Mesodermal cell (in vitro differentiated cells): Measurements from ENCODE around the gene LEUTX. TPM values are rescaled to one million over a fixed set of nuclear protein-coding genes. Genes with fewer than 3 reads are reported as not detected.

Experiments used
- H3K27ac ChIP-seq: 2 replicates; pipeline ENCODE4 v1.7.0; 2013; ENCODE audit warnings: mild to moderate bottlenecking, low read depth, low read length, moderate library complexity; ENCODE audit not compliant: severe bottlenecking
- H3K36me3 ChIP-seq: 2 replicates; pipeline ENCODE4 v1.7.1; 2013; ENCODE audit warnings: mild to moderate bottlenecking, low read length, moderate library complexity; ENCODE audit not compliant: control insufficient read depth, insufficient read depth
- H3K4me1 ChIP-seq: one replicate; pipeline ENCODE4 v1.7.1; 2013; ENCODE audit warnings: mild to moderate bottlenecking, low read length; ENCODE audit not compliant: insufficient read depth, control insufficient read depth, poor library complexity, severe bottlenecking
- H3K4me3 ChIP-seq: 2 replicates; pipeline ENCODE4 v1.7.0; 2013; ENCODE audit warnings: low read length, control low read depth, mild to moderate bottlenecking; ENCODE audit not compliant: insufficient read depth, poor library complexity, severe bottlenecking; ENCODE audit errors: extremely low read depth
- H3K9me3 ChIP-seq: 2 replicates; pipeline ENCODE4 v1.7.1; 2013; ENCODE audit warnings: mild to moderate bottlenecking, low read length, moderate library complexity; ENCODE audit not compliant: control insufficient read depth
- WGBS, 2 experiments: methylation state at CpG; one replicate each; pipeline ENCODE4 v1.1.5; 2013; ENCODE audit warnings: missing lambda C conversion rate in 2 of 2; ENCODE audit not compliant: insufficient coverage in 2 of 2; 5-methylcytosine and 5-hydroxymethylcytosine counted together
- polyA plus RNA-seq, 2 experiments: library from polyadenylated mRNA; stranded (reverse); fragments of 50-300 nt; gene quantifications; one replicate each; pipeline ENCODE4 v1.2.3, GENCODE V29; 2013

LEUTX gene, protein sequence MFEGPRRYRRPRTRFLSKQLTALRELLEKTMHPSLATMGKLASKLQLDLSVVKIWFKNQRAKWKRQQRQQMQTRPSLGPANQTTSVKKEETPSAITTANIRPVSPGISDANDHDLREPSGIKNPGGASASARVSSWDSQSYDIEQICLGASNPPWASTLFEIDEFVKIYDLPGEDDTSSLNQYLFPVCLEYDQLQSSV
- polyA plus RNA-seq (2013, experiment 1 of 2): not detected
- not detected for polyA plus RNA-seq (2013, experiment 2 of 2)

DNA sequence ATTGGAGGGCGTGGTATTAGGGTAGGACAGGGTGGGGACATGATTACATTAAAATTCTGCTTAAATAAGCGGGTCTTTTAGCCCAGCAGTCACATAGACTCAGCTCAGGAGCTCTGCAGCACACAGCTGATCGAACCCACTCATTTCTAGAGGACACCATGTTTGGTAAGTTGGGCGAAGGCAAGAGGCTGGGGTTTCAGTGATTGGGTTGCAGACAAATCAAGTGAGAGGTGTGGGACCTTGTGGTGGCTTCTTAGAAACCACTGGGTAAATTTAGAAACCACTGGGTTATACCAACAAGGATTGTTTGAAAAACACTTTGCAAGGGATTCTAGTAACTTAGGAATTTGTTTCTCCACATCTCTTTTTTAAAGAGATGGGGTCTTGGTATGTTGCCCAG, at the start of gene LEUTX:
Gene LEUTX, plus strand, starts transcription at position 92 of the 400 bp plus-strand sequence. Its CDS starts 67 bp downstream, at position 159.
- no peaks in the 10 kb centered on the region for H3K9me3 ChIP-seq
- 50% methylated on average over 2 of the region's 4 CpGs; no CpG with 5 or more reads in 1 of the 2 experiments for WGBS, 2 experiments
- H3K36me3 ChIP-seq: no peaks in the 10 kb centered on the region
- H3K4me1 ChIP-seq: no peaks in the 10 kb centered on the region
- H3K4me3 ChIP-seq: no peak within 1 kb of the TSS
- H3K27ac ChIP-seq: no peak within 1 kb of the TSS

DNA sequence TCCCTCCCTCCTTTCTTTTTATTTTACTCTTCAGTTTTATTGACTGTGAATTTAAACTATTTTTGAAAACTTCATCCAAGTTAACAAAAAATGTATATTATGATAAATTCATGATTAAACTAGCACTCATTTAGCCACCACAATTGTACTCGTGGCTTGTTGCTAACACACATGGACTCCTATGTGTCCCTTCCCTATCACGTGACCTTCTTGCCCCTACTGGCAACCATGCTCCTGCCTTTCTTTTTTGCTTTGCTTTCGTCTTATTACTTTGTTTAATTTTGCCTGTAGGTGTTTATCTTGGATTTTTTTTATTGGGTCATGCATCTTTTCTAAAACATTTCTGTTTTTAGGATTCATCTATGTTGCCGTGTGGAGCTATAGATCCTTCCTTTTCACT, 49.1 kb upstream of the LEUTX start:
- Histone ChIP-seq H3K9me3 (no peaks in the 10 kb centered on the region), H3K4me1 (no peaks in the 10 kb centered on the region), H3K36me3 (no peaks in the 10 kb centered on the region), H3K27ac (no peak overlapping the region), H3K4me3 (no peak overlapping the region)
- 69% methylated on average over 2 of the region's 4 CpGs; no CpG with 5 or more reads in 1 of the 2 experiments for WGBS, 2 experiments

DNA sequence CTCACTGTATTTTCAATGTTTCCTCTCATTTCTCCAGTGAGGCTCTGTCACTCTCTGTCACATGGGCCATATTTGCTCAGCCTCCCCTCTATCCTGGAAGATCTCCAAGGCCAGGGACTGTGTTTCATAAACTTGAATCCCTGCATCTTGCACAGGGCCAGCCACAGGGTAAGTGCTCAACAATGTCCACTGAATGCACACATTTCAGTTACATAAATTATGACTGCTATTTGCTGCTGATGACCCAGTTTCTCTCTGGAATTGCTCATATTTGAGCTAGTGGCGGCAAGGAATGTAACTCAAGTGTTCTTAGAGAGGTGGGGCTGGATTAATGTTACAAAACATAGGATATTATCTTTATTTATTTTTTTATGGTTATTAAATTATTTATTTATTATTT, 47.0 kb upstream of the LEUTX start:
- WGBS, 2 experiments: no CpG with 5 or more reads among the region's 1 CpG
- H3K9me3 ChIP-seq: no peaks in the 10 kb centered on the region
- no peaks in the 10 kb centered on the region for H3K4me1 ChIP-seq
- no peak overlapping the region for H3K4me3 ChIP-seq
- no peak overlapping the region for H3K27ac ChIP-seq
- no peaks in the 10 kb centered on the region for H3K36me3 ChIP-seq

DNA sequence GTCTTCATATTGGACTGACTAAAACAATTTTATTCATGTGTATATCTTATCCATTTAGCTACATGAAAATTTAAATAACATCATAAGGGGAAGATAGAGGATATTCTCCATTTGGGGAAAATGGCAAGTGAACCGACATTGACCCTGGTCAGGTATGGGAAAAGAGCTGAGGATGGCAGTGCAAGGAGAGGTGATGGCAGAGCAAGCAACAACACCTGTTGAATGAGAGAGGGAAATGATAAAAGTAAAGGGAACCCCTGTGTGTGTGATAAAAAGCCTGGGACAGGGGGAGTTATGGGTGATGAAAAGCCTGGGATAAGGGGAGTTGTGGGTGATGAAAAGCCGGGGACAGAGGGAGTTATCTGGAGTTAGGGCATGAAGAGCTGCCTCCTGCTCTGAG, 44.8 kb upstream of the LEUTX start:
- no peaks in the 10 kb centered on the region for H3K36me3 ChIP-seq
- no peak overlapping the region for H3K27ac ChIP-seq
- H3K9me3 ChIP-seq: no peaks in the 10 kb centered on the region
- WGBS, 2 experiments: 64 to 65% methylated on average over 1 to 2 of the region's 2 CpGs
- H3K4me1 ChIP-seq: no peaks in the 10 kb centered on the region
- H3K4me3 ChIP-seq: no peak overlapping the region

DNA sequence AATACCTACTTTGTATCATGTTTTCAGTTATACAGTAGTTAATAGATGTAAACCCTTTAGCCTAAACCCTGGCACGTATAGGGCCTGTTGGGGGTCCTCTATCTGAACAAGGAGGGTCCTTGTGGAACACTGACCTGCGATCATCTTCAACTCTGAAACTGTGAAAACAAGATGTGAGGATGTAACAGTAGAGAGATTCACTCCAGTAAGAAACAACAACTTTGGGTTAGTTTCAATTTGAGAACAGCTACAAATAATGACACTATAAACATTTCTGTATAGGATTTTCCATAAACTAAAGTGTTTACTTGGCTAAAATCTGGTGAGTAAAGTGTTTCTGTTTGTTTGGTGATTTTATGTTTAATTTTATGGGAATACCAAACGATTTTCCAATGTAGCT, 43.0 kb upstream of the LEUTX start:
- no CpG with 5 or more reads among the region's 3 CpGs for WGBS, 2 experiments
- Histone ChIP-seq H3K4me1 (no peaks in the 10 kb centered on the region), H3K36me3 (no peaks in the 10 kb centered on the region), H3K27ac (no peak overlapping the region), H3K4me3 (no peak overlapping the region), H3K9me3 (no peaks in the 10 kb centered on the region)

DNA sequence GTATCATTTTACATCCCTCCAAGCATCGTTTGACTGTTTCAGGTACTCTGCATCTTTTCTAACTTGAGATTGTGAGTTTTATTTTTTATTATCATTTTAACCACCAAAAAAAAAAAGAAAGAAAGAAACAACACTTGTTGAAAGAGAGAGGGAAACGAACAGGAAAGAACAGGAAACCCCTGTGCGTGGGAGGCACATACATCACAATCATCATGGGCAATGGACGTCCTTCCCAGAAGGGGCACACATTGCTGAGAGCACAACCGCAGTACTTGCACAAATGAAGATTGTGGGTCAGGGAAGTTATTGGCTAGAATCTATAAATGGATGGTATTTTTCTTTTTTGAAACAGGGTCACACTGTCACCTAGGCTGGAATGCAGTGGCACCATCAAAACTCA, 42.6 kb upstream of the LEUTX start:
- Histone ChIP-seq H3K36me3 (no peaks in the 10 kb centered on the region), H3K4me3 (no peak overlapping the region), H3K9me3 (no peaks in the 10 kb centered on the region), H3K27ac (no peak overlapping the region), H3K4me1 (no peaks in the 10 kb centered on the region)
- 46 to 100% methylated on average over 1 to 2 of the region's 5 CpGs for WGBS, 2 experiments

DNA sequence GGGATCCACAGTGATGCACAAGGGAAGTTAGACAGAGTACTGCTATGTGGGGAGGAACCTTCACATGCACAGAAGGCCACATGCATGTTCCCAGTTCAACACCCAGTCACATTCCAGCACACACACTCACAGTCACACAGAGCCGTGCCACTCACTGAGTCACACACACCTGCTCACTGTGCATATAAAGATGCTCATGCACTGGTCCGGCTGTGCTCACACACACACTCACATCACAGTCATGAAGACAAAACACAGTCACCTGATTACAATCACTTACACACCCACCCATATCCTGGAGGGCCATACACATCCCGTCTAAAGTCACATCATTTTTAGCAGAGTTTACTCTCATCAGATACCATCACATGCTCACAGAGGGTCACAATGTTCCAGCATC, 41.3 kb upstream of the LEUTX start:
- H3K4me1 ChIP-seq: no peaks in the 10 kb centered on the region
- H3K9me3 ChIP-seq: no peaks in the 10 kb centered on the region
- H3K27ac ChIP-seq: no peak overlapping the region
- H3K4me3 ChIP-seq: no peak overlapping the region
- no peaks in the 10 kb centered on the region for H3K36me3 ChIP-seq
- WGBS, 2 experiments: 71 to 77% methylated on average over 3 of the region's 3 CpGs

DNA sequence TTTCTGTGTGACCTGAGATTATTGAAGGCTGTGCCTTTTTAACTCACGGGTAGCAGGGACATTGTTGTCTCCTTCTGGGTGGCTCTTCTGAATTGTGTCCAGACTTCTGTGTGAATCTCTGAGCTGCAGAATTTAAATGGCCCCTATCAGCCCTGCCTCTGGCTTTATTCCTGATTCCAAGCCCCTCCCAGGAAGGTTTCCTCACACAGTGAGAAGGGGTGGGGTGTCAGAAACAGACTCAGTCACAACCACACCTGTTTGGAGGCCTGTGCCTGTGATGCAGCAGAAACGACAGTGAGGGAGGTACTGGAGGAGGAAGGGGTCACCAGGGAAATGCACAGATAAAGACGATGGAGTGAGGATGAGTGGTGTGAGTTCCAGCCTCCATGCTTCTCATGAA, 40.8 kb upstream of the LEUTX start, which contains the start of gene CLC:
Gene CLC, minus strand, starts transcription at position 139 of the 400 bp plus-strand sequence. Its CDS starts 77 bp downstream, at position 62.
- no peaks in the 10 kb centered on the region for H3K9me3 ChIP-seq
- H3K36me3 ChIP-seq: no peaks in the 10 kb centered on the region
- H3K4me3 ChIP-seq: no peak within 1 kb of the TSS
- no peaks in the 10 kb centered on the region for H3K4me1 ChIP-seq
- no peak within 1 kb of the TSS for H3K27ac ChIP-seq
- 63 to 83% methylated on average over 1 to 2 of the region's 3 CpGs for WGBS, 2 experiments

DNA sequence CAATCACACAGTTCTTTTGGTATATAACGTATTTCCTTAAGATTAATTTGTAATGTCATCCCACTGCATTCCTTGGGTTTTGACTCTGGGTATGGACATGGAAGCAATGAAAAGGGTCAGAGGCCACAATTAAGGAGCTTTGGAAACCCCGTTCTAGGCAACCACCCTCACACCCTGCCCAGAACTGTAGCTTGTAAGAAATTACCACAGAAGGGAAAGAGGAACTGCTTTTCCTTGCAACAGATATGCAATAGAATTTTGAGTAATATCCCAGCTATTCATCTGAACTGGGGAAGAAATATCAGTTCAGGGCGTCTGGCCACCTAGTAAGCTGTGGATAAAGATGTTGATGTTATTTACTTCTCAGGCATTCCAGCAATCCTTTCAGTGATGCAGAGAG, 39.8 kb upstream of the LEUTX start:
- H3K27ac ChIP-seq: no peak overlapping the region

DNA sequence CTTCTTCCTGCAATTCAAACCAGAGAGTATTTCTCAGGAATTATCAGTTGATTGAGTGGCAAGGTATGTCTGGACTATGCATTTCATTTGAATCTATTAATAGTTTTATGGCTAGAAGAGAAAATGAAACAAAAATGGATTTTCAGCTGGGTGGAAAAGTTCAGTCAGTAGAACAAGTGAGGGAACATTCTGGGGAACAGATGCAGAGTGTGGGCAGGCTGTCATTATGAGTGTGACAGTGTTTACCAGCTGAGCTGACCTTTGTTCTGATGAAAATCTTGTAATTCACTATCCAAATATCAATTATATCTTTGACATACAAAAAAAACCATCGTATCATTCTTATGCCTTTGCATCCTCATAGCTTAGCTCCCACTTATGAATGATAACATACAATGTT, 38.3 kb upstream of the LEUTX start:
- H3K27ac ChIP-seq: no peak overlapping the region

More for the DNA sequence above, 39.8 kb upstream of the LEUTX start:
- no peaks in the 10 kb centered on the region for H3K36me3 ChIP-seq
- 60% methylated on average over 1 of the region's 3 CpGs; no CpG with 5 or more reads in 1 of the 2 experiments for WGBS, 2 experiments
- no peaks in the 10 kb centered on the region for H3K9me3 ChIP-seq
- H3K4me1 ChIP-seq: no peaks in the 10 kb centered on the region
- H3K4me3 ChIP-seq: no peak overlapping the region

DNA sequence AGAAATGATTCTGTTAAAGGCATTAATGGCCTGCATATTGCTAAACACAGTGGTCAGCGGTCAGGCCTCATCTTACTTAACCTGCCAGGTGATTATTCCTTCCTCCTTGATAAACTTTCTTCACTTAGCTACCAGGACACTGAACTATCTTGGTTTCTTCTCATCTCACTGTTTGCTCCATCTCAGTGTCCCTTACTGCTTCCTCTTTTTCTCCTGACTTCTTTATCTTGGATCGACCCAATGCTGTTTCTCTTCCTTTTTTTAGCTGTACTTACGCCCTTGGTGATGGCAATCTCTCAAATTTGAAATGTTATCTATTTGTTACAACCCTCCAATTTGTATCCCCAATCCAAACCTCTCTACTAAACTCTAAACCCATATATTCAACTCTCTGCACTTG, 33.0 kb upstream of the LEUTX start:
- Histone ChIP-seq H3K4me1 (no peaks in the 10 kb centered on the region), H3K36me3 (no peaks in the 10 kb centered on the region), H3K27ac (no peak overlapping the region), H3K4me3 (no peak overlapping the region), H3K9me3 (no peaks in the 10 kb centered on the region)
- 72 to 74% methylated on average over 3 of the region's 3 CpGs for WGBS, 2 experiments

More for the DNA sequence above, 38.3 kb upstream of the LEUTX start:
- H3K9me3 ChIP-seq: no peaks in the 10 kb centered on the region
- H3K4me3 ChIP-seq: no peak overlapping the region
- no peaks in the 10 kb centered on the region for H3K4me1 ChIP-seq
- no peaks in the 10 kb centered on the region for H3K36me3 ChIP-seq
- 80 to 100% methylated on average over 1 of the region's 1 CpG for WGBS, 2 experiments
